Pons (tissue), 1 donor: ENCODE results near the gene RBMS1.

ENCODE experiments used
- DNase-seq: peaks from one replicate; pipeline ENCODE4 v3.0.0-alpha.2; 2016; ENCODE audit warnings: low spot score

Gene RBMS1

DNA sequence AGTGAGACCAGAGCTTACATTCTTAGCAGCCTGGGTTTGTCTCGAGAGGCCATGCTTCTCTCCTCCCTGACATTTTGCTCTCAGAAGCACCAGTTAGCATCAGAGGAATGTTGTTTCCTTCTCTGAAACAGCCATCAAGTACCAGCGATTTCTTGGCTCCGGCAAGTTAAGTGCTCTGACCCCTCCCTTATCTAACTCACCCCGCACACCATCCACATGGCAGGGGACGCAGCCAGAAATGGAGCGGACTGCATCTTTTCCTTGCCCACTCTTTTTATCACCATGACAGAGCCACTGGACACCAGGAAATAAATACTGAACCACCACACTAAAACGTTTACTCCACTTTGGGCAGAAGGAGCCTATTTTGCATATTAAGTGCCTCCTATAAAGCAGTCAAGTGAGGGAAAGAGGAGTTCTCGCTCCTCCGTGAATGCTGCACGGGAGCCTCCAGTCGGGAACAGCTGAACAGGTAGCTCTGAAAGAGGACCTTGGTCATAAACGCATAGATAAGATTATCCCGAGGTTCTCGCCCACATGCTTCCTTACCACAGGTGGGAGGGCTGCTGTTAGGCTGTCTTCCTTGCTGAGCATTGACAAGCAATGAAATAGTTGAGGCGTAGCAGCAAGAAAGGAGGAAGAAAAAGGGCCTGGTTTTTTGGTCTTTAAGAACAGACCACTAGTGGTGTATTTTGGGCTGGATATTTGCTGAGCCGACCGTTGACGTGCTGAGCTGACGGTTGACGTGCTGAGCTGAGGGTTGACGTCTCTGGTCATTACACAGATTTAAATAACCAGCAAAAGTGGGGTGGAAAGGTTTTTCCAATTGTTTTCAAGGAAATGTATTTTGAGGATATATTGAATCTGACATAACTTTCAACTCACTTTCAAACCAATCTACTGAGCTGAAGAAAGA lies 222.2 kb downstream of the RBMS1 start:
- no peak for DNase-seq

DNA sequence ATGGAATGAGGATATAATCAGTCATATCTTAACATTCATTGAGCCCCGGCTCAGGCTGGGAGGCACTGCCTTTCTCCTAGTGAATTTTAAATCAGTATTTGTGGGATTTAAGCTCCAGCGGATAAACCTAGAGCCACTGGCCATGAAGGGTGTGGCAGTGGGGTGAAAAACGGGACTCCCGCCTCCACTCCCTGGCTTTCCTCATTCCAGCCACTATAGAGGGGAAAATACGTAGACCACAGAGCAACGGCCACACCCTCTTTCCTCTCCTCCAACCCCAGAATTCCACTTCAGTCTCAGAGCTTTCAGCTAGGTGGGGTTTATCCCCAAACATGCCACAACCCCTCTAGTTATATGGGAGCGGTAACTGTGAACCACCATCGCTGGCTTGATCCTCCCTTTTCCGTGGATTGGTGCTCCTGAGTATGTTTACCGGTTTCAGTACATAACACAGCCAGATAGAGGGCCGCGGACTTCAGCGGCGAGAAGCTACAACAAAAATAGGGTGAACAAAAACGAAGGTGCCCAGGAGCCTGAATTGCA lies 223.0 kb downstream of the RBMS1 start:
- no peak for DNase-seq

- peak; percentile 58 for DNase-seq
These were observed 223.6 kb downstream of the RBMS1 start for GRCh38 chr2:160269803-160270570.

DNA sequence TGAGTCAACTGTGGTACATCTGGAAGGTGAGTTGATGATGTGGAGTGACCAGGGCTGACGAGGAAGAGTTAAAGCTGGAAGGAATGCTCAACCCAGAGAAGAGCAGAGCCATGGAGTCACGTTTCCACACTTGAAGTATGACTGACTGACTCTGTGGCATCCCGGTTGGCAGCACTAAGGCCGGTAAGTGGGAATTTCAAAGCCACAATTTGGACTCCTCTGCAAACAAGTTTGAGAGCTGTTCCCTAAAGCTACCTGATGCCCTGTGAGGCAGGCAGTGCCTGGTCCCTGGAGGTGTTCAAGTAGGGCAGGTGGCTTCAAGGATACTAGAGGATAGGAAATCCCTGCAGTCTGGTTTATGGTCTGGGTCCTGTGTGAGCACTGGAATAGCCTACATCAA lies 224.2 kb downstream of the RBMS1 start:
- no peak for DNase-seq

DNA sequence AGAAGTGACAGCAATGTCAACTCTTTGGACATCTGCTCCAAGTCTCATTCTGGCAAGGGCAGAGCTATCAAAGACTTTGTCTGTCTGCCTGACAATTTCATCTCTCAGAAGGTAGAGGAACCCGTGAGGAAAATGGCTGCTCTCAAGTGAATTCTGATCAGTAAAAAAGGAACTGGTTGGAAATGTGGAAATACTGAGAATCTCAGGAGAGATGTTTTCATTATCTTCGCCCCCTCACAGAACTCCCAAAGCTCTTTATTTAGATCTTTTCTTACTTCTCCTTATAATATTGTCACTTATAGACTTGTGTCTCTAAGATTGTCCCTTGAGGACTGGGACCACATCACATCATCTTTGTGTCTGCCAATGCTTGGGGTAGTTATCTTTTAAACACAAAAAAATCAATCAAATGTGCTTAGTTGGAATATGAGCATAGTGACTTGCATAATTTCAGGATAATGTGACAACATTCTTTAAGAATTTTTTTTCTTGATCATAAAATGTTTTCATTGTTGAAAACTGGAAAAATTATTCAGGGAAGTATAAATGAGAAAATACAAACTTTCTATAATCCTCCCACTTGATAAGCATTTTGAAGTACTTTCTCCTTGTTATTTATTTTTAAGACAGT lies 225.3 kb downstream of the RBMS1 start:
- DNase-seq = no peak

- DNase-seq = no peak
These were observed 225.9 kb downstream of the RBMS1 start for GRCh38 chr2:160267692-160268091.

GRCh38 chr2:160267022-160267421 lies 226.6 kb downstream of the RBMS1 start:
- no peak for DNase-seq

- no peak for DNase-seq
These were observed 227.5 kb downstream of the RBMS1 start for GRCh38 chr2:160266037-160266551.

- no peak for DNase-seq
These were observed 229.3 kb downstream of the RBMS1 start for GRCh38 chr2:160264308-160264707.

GRCh38 chr2:160261732-160262131 lies 231.9 kb downstream of the RBMS1 start:
- DNase-seq = no peak

GRCh38 chr2:160258492-160258805 lies 235.2 kb downstream of the RBMS1 start:
- DNase-seq = no peak

- DNase-seq = no peak
These were observed 235.7 kb downstream of the RBMS1 start for GRCh38 chr2:160257743-160258491.

- DNase-seq = no peak
These were observed 236.4 kb downstream of the RBMS1 start for GRCh38 chr2:160257041-160257742.

DNA sequence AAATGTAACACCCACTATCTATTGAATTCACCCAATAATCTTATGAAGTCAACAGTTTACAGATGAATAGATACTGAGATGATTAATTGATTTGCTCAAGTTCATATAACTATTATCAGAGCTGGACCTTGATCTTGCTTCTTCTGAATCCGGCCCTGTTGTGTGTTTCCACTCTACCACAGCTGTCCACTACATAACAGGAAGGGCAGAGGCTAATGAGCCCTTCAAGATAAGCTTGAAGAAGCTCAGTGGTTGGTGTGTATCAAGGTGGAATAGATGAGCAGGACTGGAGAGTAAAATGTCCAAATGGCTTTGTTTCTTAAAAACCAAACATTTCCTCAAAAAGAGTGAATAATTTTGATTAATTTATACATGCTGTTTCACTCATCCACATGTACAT lies 237.1 kb downstream of the RBMS1 start:
- DNase-seq = no peak

- no peak for DNase-seq
These were observed 238.2 kb downstream of the RBMS1 start for GRCh38 chr2:160255408-160255807.

- DNase-seq = no peak
These were observed 239.3 kb downstream of the RBMS1 start for GRCh38 chr2:160254189-160254762.

GRCh38 chr2:160253440-160254188 lies 240.0 kb downstream of the RBMS1 start:
- DNase-seq = no peak

DNA sequence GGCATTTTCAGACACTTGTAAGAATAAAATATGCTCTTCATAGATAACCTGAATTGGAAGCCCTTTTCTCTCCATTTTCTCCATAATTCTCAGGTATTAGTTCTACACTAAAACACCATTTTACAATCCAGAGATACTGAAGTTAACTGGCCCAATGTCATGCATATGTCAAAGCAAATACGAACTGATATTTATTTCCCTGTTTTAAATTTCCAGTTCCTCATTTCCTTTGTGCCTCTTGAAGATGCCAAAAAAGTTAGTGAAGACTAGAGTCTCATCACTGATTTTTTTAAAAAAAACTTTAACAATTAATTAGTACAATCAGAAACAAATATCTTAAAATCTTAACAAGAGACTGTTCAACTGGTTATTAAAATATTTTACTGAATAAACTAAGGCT lies 240.7 kb downstream of the RBMS1 start:
- DNase-seq = no peak

GRCh38 chr2:160252278-160252887 lies 241.2 kb downstream of the RBMS1 start:
- peak; percentile 59 for DNase-seq
